GM13977 (cell line): ENCODE results near the gene ADAMTS9.

Experiments used
- DNase-seq: peaks from one replicate; pipeline ENCODE4 v3.0.0; 2012; ENCODE audit warnings: low spot score
- in situ Hi-C: fragments of 300-500 bp; cut with MboI; formaldehyde crosslinking; loops from one replicate; pipeline ENCODE4 v1.12.0; 2022; ENCODE audit warnings: low sequenced_read_pairs, low pct_unique_long_range_greater_than_20kb, mixed read lengths, inconsistent platforms; ENCODE audit not compliant: unreplicated experiment
- TF ChIP-seq, protein P1 (sequence below): IDR thresholded peaks from 2 replicates; pipeline ENCODE4 v1.5.1; 2012; ENCODE audit warnings: mild to moderate bottlenecking, control low read depth; ENCODE audit not compliant: insufficient read depth; ENCODE audit errors: extremely low read depth, missing control alignments

ADAMTS9 gene

DNA sequence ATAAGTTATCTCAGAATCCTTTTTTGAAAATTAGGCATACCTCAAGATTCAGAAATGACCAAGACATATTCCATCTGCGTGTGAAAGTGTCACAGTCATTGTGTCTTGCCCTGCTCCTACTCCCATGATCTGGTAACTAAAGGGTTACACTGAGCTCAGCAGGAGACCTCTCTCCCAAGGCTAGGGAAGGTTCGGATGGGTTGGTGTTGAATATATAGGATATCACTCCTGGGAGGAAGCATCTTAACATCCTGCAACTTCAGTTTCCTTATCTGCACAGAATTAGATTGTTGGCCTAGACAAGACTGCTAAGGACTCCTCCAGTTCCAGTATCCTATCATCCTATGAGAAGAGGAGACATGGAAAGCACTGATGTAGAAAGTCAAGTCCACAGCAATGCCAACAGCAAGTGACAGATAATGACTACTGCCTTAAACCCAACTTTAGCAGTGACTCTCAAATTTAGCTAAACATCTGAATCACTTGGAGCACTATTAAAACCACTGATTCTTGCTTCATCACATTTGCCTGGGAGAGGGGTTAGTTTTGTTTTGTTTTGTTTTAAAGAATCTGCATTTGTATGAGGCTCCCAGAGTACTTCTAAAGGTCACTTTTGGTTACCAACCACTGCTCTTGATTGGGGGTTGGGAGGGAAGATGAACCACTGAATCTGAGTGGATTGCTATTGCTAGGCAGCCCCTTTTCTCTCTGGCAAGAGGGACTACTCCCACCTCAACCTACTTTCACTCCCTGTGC is 9.7 kb downstream of the ADAMTS9 start:
- DNase-seq, result no peak
- TF ChIP-seq, protein P1, sequence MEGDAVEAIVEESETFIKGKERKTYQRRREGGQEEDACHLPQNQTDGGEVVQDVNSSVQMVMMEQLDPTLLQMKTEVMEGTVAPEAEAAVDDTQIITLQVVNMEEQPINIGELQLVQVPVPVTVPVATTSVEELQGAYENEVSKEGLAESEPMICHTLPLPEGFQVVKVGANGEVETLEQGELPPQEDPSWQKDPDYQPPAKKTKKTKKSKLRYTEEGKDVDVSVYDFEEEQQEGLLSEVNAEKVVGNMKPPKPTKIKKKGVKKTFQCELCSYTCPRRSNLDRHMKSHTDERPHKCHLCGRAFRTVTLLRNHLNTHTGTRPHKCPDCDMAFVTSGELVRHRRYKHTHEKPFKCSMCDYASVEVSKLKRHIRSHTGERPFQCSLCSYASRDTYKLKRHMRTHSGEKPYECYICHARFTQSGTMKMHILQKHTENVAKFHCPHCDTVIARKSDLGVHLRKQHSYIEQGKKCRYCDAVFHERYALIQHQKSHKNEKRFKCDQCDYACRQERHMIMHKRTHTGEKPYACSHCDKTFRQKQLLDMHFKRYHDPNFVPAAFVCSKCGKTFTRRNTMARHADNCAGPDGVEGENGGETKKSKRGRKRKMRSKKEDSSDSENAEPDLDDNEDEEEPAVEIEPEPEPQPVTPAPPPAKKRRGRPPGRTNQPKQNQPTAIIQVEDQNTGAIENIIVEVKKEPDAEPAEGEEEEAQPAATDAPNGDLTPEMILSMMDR, result no peak
- in situ Hi-C loops, result no loop called here

DNA sequence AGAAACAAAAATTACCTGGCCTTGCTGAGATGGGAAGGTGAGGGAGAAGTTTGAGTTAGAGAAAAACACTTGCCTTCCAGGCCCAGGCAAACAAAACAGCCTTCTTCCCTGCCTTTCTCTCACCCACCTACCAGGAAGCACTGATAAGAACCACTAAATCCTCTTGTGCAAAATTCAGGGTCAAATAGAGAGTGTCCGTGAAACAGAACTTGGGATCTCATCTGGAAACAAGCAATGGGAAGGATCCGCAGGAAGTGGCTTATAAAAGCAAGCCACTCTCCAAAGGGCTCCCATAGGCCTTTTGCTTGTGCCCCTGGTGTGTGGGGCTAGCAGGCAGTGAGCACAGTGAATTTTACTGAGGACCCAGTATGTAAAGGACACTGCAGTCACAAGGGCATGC is 11.0 kb downstream of the ADAMTS9 start:
- in situ Hi-C loops, result no loop called here
- DNase-seq, result no peak
- TF ChIP-seq, protein P1, result no peak

DNA sequence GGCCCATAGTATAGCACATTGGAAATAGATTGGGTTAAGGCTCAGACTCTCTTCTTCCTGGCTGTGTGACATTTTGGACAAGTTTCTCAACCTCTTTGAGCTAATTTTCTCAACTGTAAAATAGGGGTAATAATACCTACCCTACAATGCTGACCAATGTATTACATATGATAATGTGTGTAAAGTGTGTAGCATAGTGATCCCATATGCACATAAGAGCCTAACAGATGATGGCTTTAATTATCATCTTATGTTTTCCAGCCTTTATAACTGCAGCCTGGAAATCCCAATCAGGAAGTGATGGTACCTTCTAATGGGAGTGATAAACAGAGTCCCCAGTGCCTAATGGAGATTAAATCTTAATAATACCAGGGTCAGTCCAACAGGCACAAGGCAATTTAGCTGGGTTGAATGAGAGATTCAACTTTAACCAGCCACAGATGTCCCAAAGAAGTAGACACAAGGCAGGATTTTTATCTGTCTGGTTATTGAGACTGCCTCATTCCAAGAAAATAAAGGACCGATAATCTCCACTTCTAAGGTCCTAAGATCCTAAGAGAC is 12.0 kb downstream of the ADAMTS9 start:
- TF ChIP-seq, protein P1, result no peak
- in situ Hi-C loops, result no loop called here
- no peak for DNase-seq

DNA sequence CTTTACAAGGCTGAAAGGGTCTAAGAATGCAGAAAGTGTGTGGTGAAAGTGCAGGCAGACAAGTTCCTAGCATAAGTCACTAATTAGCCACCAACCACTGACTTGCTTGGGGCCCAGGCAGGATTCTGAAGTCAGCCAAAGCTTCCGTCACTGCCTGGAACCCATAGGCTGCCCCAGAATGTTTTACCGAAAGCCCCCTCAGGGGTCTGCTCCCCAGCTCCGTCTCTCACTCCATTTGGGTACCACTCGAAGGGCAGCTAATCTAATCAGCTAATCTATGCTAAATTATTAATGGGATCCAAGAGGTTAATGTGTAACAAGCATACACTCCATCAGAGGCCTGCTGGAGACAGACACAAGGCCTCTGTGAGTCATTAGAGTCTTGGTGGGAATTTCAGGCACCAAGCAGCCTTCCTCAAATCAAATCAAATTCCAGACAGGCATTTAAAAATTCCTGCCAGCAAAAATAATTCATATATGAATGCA is 13.2 kb downstream of the ADAMTS9 start:
- TF ChIP-seq, protein P1, result no peak
- no peak for DNase-seq
- in situ Hi-C loops, result no loop called here

DNA sequence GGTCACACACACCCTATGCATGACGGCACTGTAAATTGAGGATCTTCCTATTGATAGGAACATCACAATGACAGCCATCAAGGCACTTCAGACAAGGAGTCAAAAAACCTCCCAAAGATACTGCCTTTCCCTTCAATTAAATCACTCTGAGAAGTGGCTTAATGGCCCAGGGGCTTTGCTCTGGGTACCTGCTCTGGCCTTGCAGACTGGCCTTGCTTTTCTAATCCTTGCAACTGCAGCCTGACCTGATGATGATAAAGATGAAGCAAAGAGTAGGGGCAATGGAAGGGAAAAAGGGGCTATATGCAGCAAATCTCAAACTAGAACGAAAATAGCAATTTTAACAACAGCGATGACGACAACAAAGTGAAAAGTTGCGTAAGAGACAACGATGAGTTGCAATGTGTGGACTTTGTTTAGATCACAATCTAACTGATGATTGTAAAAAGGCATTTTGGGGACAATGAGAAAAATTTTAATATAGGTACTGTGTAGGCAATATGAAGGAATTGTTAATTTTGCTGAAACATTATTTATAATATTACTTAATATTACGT is 14.6 kb downstream of the ADAMTS9 start:
- in situ Hi-C loops, result no loop called here
- TF ChIP-seq, protein P1, result no peak
- no peak for DNase-seq

DNA sequence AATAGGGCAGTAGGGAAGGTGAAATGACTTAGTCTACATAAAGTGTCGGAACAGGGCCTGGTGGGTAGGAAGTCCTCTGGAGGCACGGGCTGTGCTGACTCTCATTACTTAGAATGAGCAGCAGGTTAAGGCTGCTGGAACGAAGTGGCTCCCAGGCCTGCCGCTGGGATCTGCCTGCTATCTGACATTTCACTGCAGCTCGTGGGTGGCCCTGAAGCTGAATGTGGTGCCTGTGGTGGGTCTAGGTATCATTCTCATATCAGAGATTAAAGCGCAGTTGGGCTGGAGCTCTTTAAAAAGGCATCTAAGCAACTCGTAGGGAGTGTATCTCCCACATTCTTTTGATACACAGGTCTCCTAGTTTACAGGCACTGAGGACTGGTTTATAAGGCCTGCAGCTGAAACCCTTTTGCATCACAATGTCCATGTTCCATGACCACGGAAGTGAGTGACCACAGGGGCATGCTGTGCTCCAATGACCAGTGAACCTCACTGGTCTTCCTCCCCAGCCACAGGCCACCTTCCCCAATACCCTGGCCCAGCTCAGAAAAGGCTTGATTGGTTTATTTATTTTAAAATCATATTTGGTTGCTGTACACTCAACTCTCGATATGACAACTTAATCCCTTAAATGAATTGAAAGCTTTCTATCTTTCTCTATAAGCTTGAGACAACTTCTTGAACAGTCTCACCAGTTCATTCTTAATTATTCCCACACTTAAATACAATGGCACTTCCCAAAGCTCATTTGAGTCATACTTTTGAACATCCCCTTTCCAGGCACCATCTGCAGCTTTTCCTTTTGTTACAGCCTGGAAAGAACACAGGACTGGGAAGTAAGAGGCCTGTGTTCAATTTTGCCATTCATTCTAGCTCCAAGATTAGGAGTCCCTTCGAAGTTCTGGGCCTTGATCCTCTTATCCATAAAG is 19.0 kb downstream of the ADAMTS9 start:
- TF ChIP-seq, protein P1, result no peak
- in situ Hi-C loops, result no loop called here
- no peak for DNase-seq
